Esophagus muscularis mucosa (tissue), 4 donors: Measurements from ENCODE around the gene SCAANT1. TPM values are rescaled to one million over a fixed set of nuclear protein-coding genes. Genes with fewer than 3 reads are reported as not detected.

Experiments used
- DNase-seq: peaks from one replicate; pipeline ENCODE4 v3.0.0-alpha.2; 2017; ENCODE audit errors: extremely low spot score
- H3K27ac ChIP-seq, 4 donors: fragments of 200-600 bp; sonication (generic); replicated peaks in 1 of 4; 1 replicate in 3 of 4; 2 replicates in 1 of 4; pipeline ENCODE4 v1.5.1; 2016 to 2019; ENCODE audit warnings: mild to moderate bottlenecking in 1 of 4
- H3K27me3 ChIP-seq, 4 donors: fragments of 200-600 bp; sonication (generic); one replicate each; pipeline versions ENCODE4 v1.5.1 to v1.6.0; 2016 to 2019
- H3K36me3 ChIP-seq, 4 donors: fragments of 200-600 bp; sonication (generic); one replicate each; pipeline ENCODE4 v1.5.1; 2016 to 2019
- H3K4me1 ChIP-seq, 4 donors: fragments of 200-600 bp; sonication (generic); one replicate each; pipeline ENCODE4 v1.5.1; 2016 to 2019
- H3K4me3 ChIP-seq, 4 donors: fragments of 200-600 bp; sonication (generic); 1 replicate in 2 of 4; 2 replicates in 2 of 4; pipeline ENCODE4 v1.5.1; 2016 to 2019; ENCODE audit warnings: mild to moderate bottlenecking in 4 of 4, moderate library complexity in 1 of 4
- H3K9me3 ChIP-seq, 4 donors: fragments of 200-600 bp; sonication (generic); 1 replicate in 3 of 4; 2 replicates in 1 of 4; pipeline ENCODE4 v1.5.1; 2016 to 2019
- CTCF ChIP-seq, 3 experiments: fragments of 200-600 bp in 2 of 3; fragments of 450-650 bp in 1 of 3; sonication (generic) in 2 of 3; IDR thresholded peaks; one replicate each; pipeline ENCODE4 v1.5.1; 2017 to 2019; ENCODE audit warnings: antibody characterized with exemption in 3 of 3, mild to moderate bottlenecking in 2 of 3, moderate library complexity in 1 of 3
- EP300 ChIP-seq: sonication (generic); formaldehyde crosslinking; IDR thresholded peaks from one replicate; pipeline ENCODE4 v1.6.1; 2017; ENCODE audit warnings: antibody characterized with exemption
- POLR2A ChIP-seq: fragments of 450-650 bp; IDR thresholded peaks from one replicate; pipeline ENCODE4 v1.6.1; 2017; ENCODE audit warnings: antibody characterized with exemption, moderate library complexity, mild to moderate bottlenecking, low read depth
- POLR2AphosphoS5 ChIP-seq, 2 donors: sonication (generic); formaldehyde crosslinking; IDR thresholded peaks; one replicate each; pipeline ENCODE4 v1.6.1; 2017; ENCODE audit warnings: antibody characterized with exemption in 2 of 2
- WGBS: methylation state at CpG from one replicate; pipeline ENCODE4 v1.1.5; 2018; 5-methylcytosine and 5-hydroxymethylcytosine counted together
- intact Hi-C: fragments of 100-400 bp; cut with DNase I; formaldehyde crosslinking; loops from one replicate; pipeline ENCODE4 v1.15.1; 2023
- total RNA-seq, 4 donors: library from RNA; depleted of rRNA; stranded (reverse); fragments of >200 nt; gene quantifications; one replicate each; pipeline versions ENCODE4 v1.1.0 to v1.2.1, GENCODE V29; 2016

The SCAANT1 gene
- total RNA-seq, 4 donors from 2014 or later, result not detected

GRCh38 chr3:63877737-63878393 is 34.3 kb downstream of the SCAANT1 start:
- WGBS, result 71% methylated on average over 3 of the region's 3 CpGs
- H3K4me1 ChIP-seq, result peaks cover 22 to 41% (median 35%) of the 10 kb centered on the region in 4 donors
- no peaks in the 10 kb centered on the region for H3K27me3 ChIP-seq
- no peaks in the 10 kb centered on the region for H3K9me3 ChIP-seq
- TF ChIP-seq EP300 (no peak), POLR2A (no peak), CTCF (IDR thresholded peaks at IDR 0.05) (no peak), POLR2AphosphoS5 (IDR thresholded peaks at IDR 0.05) (no peak)
- no peak overlapping the region for H3K4me3 ChIP-seq
- intact Hi-C loops, result no loop called here
- H3K27ac ChIP-seq, result no peak overlapping the region
- no peaks in the 10 kb centered on the region for H3K36me3 ChIP-seq
- DNase-seq, result no peak

- Histone ChIP-seq H3K36me3 (no peaks in the 10 kb centered on the region), H3K9me3 (no peaks in the 10 kb centered on the region), H3K4me1 (peaks cover 22 to 41% (median 35%) of the 10 kb centered on the region in 4 donors), H3K4me3 (no peak overlapping the region), H3K27me3 (no peaks in the 10 kb centered on the region), H3K27ac (no peak overlapping the region)
- WGBS, result 51% methylated on average over 3 of the region's 3 CpGs
- DNase-seq, result no peak
- no peak for TF ChIP-seq EP300
- no peak for TF ChIP-seq CTCF (IDR thresholded peaks at IDR 0.05)
- no peak for TF ChIP-seq POLR2AphosphoS5 (IDR thresholded peaks at IDR 0.05)
- TF ChIP-seq POLR2A, result no peak
- intact Hi-C loops, result no loop called here
Observed at GRCh38 chr3:63876260-63876659, 35.9 kb downstream of the SCAANT1 start.

- 90% methylated on average over 2 of the region's 2 CpGs for WGBS
Observed at GRCh38 chr3:63875510-63875909, 36.7 kb downstream of the SCAANT1 start.

GRCh38 chr3:63874769-63875168 is 37.4 kb downstream of the SCAANT1 start:
- 77% methylated on average over 3 of the region's 3 CpGs for WGBS
- no peak for TF ChIP-seq EP300
- no peak for TF ChIP-seq POLR2AphosphoS5 (IDR thresholded peaks at IDR 0.05)
- no peak for TF ChIP-seq CTCF (IDR thresholded peaks at IDR 0.05)
- no peak for TF ChIP-seq POLR2A
- Histone ChIP-seq H3K9me3 (no peaks in the 10 kb centered on the region), H3K36me3 (no peaks in the 10 kb centered on the region), H3K27me3 (no peaks in the 10 kb centered on the region), H3K27ac (no peak overlapping the region), H3K4me1 (peaks cover 22 to 44% (median 39%) of the 10 kb centered on the region in 4 donors), H3K4me3 (no peak overlapping the region)
- intact Hi-C loops, result no loop called here
- DNase-seq, result no peak

More at GRCh38 chr3:63875510-63875909, 36.7 kb downstream of the SCAANT1 start:
- intact Hi-C loops, result no loop called here
- DNase-seq, result no peak
- Histone ChIP-seq H3K4me3 (no peak overlapping the region), H3K9me3 (no peaks in the 10 kb centered on the region), H3K27ac (no peak overlapping the region), H3K36me3 (no peaks in the 10 kb centered on the region), H3K27me3 (no peaks in the 10 kb centered on the region), H3K4me1 (peaks cover 22 to 41% (median 35%) of the 10 kb centered on the region in 4 donors)
- TF ChIP-seq CTCF (IDR thresholded peaks at IDR 0.05) (no peak), POLR2AphosphoS5 (IDR thresholded peaks at IDR 0.05) (no peak), EP300 (no peak), POLR2A (no peak)
